Erythroblast (primary cell): Measurements from ENCODE around the gene FAM117A.

Source experiments
- GATA1 ChIP-seq: IDR thresholded peaks from 2 replicates; pipeline ENCODE4 v1.6.1; 2011; ENCODE audit warnings: low read depth, mild to moderate bottlenecking, control low read depth, low read length, moderate library complexity
- POLR2A ChIP-seq: IDR thresholded peaks from 2 replicates; pipeline ENCODE4 v1.6.1; 2011; ENCODE audit warnings: mild to moderate bottlenecking, low read length

DNA sequence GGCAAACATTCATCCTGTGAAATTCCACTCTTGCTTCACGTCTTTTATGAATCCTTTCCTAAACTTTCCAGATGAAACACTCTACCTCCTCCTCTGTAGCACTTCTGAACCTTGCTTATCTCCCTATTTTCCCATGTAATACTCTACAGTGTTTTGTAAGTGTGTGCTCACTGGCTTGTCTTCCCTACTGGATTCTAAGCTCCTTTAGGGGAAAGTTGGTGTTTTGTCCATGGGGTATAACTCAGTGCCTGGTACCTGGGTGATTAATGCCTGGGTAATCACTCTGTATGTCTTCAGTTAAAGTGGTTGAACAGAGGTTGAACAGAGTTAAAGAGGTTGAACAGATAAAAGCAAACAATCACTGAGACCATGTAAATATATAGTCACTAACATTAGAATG lies 20.7 kb upstream of the FAM117A start:
- no peak for TF ChIP-seq POLR2A
- no peak for TF ChIP-seq GATA1
